RWPE2 (cell line): ENCODE data around the gene PLCH1.

ENCODE experiments used
- ATAC-seq: fragments of 200-7000 bp; cut with Tn5 transposase; 3 replicates; pipeline ENCODE4 v1.9.1; 2021; ENCODE audit warnings: low read depth
- DNase-seq: peaks from one replicate; pipeline ENCODE4 v3.0.0-alpha.2; 2020; ENCODE audit warnings: low spot score
- H3K27ac ChIP-seq: fragments of 450-650 bp; 2 replicates; pipeline ENCODE4 v1.5.1; 2017; ENCODE audit warnings: mild to moderate bottlenecking; ENCODE audit not compliant: poor library complexity, severe bottlenecking
- H3K27me3 ChIP-seq: fragments of 250-450 bp; sonication (Bioruptor Pico); 2 replicates; pipeline ENCODE4 v1.5.1; 2021; ENCODE audit warnings: mild to moderate bottlenecking, moderate library complexity; ENCODE audit not compliant: insufficient read depth, poor library complexity, severe bottlenecking
- H3K36me3 ChIP-seq: fragments of 250-450 bp; sonication (Bioruptor Pico); 2 replicates; pipeline ENCODE4 v1.5.1; 2020; ENCODE audit warnings: low read depth, mild to moderate bottlenecking, moderate library complexity
- H3K4me1 ChIP-seq: fragments of 250-450 bp; sonication (Bioruptor Pico); 2 replicates; pipeline ENCODE4 v1.5.1; 2021; ENCODE audit warnings: mild to moderate bottlenecking, moderate library complexity; ENCODE audit not compliant: insufficient read depth, poor library complexity, severe bottlenecking
- H3K4me3 ChIP-seq: fragments of 250-450 bp; sonication (Bioruptor Pico); 2 replicates; pipeline ENCODE4 v1.5.1; 2021; ENCODE audit warnings: mild to moderate bottlenecking, moderate library complexity; ENCODE audit not compliant: severe bottlenecking
- H3K9me3 ChIP-seq: fragments of 250-450 bp; sonication (Bioruptor Pico); 2 replicates; pipeline ENCODE4 v1.5.1; 2021; ENCODE audit warnings: mild to moderate bottlenecking, moderate library complexity; ENCODE audit not compliant: severe bottlenecking
- TF ChIP-seq, protein P1 (sequence below): fragments of 450-650 bp; IDR thresholded peaks from one replicate; pipeline ENCODE4 v1.5.1; 2017; ENCODE audit warnings: mild to moderate bottlenecking, moderate library complexity; ENCODE audit not compliant: poor library complexity, severe bottlenecking

PLCH1 gene

DNA sequence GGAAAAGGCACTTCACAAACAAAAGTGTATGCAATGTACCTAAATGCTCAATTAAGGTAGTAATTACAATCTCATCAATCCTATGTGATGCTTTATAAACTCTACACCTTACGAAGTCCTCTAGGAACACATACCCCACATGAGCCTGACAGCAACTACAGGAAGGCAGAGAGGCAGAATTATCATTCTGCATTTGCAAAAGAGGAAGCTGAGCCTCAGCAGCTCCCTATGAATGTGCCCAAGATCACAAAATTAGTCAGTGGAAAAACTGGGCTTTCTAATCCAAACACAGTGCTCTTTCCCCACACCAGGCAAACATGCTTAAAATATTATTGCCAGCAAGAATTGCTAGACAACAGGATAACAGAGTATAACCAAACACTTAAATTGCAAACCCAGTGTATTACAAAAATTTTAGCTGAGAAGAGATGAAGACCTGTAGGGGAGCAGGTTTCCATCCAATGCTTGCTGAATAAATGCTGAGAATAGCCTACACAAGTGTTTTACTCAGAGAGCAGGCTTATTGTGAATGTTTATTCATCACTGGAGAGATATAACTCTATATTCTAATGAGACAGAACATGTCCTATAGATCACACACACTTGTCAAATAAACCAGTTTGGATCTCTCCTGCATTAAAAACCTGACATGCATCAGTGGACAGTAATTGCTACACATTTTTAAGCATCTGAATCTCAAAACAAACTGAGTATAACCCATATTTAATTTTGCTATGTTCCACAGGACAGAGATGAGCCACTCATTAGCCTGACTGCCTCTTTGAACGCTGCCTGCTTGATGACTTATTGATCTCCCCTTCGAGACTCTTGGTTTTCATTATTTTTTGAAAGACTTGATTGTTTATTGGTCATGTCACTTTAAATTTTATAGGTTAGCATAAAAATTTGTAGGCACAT is 62.2 kb downstream of the PLCH1 start:
- no peak for ATAC-seq
- no peak for DNase-seq
- Histone ChIP-seq H3K27ac (no peak overlapping the region), H3K4me1 (no peaks in the 10 kb centered on the region), H3K9me3 (no peaks in the 10 kb centered on the region), H3K27me3 (no peaks in the 10 kb centered on the region), H3K36me3 (no peaks in the 10 kb centered on the region), H3K4me3 (no peak overlapping the region)
- TF ChIP-seq, protein P1, sequence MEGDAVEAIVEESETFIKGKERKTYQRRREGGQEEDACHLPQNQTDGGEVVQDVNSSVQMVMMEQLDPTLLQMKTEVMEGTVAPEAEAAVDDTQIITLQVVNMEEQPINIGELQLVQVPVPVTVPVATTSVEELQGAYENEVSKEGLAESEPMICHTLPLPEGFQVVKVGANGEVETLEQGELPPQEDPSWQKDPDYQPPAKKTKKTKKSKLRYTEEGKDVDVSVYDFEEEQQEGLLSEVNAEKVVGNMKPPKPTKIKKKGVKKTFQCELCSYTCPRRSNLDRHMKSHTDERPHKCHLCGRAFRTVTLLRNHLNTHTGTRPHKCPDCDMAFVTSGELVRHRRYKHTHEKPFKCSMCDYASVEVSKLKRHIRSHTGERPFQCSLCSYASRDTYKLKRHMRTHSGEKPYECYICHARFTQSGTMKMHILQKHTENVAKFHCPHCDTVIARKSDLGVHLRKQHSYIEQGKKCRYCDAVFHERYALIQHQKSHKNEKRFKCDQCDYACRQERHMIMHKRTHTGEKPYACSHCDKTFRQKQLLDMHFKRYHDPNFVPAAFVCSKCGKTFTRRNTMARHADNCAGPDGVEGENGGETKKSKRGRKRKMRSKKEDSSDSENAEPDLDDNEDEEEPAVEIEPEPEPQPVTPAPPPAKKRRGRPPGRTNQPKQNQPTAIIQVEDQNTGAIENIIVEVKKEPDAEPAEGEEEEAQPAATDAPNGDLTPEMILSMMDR, result no peak

DNA sequence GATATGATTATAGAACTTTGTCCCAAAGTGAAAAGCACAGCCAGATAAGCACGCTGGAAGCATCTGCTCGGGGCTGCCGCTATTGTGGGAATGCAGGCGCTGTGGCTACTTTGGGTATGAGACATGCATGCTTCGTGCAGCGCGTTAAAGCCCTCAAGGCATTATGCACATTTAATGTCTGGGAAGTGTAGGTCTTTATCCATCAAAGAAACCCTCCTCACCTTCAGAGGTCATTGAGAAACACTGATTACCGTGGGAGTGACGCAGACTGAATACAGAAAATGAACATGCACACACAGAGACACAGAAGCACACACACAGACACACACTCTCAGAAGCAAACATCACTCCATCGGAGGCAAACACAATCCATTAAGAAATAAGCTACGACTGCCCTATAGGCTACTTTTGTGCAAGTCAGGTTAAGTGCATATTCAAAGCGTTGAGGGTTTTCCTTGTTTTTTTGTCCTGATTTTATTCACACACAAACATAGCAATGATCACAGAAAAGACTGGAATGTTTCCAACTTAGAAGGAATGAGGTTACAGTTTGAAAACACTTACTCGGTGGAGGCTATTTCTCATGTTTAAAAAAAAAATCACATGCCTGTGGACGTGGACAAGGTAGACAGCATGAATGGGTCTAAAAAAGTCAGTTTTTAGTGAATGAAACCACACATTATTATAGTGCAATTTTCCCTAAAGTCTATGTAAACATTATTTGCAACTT is 68.5 kb downstream of the PLCH1 start:
- Histone ChIP-seq H3K9me3 (no peaks in the 10 kb centered on the region), H3K27me3 (no peaks in the 10 kb centered on the region), H3K4me1 (no peaks in the 10 kb centered on the region), H3K36me3 (no peaks in the 10 kb centered on the region), H3K27ac (no peak overlapping the region), H3K4me3 (no peak overlapping the region)
- DNase-seq (no peak), ATAC-seq (peak; percentile 80)
- TF ChIP-seq, protein P1, result no peak

DNA sequence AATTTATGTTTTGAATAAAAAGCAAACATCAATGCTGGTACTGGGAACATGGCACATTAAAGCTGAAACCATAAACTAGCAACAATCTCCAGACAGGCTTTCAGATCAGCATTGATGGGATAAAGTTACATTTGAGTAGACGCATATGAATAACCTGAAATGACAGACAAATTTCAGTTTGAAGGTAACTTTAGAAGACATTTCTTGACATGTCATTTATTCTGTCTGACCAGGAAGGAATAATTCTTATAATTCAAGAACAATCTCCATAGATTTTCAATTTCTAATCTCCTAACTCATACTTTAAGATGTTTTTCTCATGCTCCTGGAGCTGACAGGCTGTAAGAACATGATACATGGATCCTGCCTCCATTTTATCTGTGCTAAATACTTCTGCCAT is 69.8 kb downstream of the PLCH1 start:
- DNase-seq (no peak), ATAC-seq (no peak)
- Histone ChIP-seq H3K9me3 (no peaks in the 10 kb centered on the region), H3K4me3 (no peak overlapping the region), H3K36me3 (no peaks in the 10 kb centered on the region), H3K27ac (no peak overlapping the region), H3K4me1 (no peaks in the 10 kb centered on the region), H3K27me3 (no peaks in the 10 kb centered on the region)
- TF ChIP-seq, protein P1, result no peak

DNA sequence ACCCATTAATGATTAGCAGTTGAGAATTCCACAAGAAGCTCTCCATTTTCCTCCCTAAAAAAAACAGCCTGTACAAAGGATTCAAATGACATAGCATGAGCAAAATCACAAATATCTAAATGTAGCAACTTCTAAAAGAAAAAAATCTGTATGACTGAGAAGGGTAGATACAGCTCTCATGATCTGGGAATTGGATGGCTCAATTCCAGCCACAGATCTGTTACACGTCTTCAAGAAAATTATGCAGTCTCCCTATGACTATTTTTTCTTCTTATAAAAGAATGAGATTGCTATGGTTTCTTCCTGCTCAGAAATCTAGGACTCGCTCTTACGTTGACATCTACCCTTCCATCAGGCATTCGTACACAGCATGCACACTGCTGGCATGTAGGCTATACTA is 71.5 kb downstream of the PLCH1 start:
- DNase-seq (no peak), ATAC-seq (no peak)
- H3K27me3 ChIP-seq, result no peaks in the 10 kb centered on the region
- TF ChIP-seq, protein P1, result no peak
- H3K27ac ChIP-seq, result no peak overlapping the region
- no peaks in the 10 kb centered on the region for H3K4me1 ChIP-seq
- no peak overlapping the region for H3K4me3 ChIP-seq
- no peaks in the 10 kb centered on the region for H3K36me3 ChIP-seq
- no peaks in the 10 kb centered on the region for H3K9me3 ChIP-seq
